T-helper 22 cell (primary cell): Measurements from ENCODE around the gene FGF5.
"Not testable (repeated sequence)": the region's sequence is repeated elsewhere in the genome, so short reads cannot be mapped to it uniquely, and the experiment has no call there.

Source experiments
- DNase-seq: peaks from one replicate; pipeline ENCODE4 v3.0.0-alpha.2; 2020; ENCODE audit warnings: low read depth

The FGF5 gene

GRCh38 chr4:80254114-80254513, 12.3 kb upstream of the FGF5 start:
- DNase-seq = no peak

GRCh38 chr4:80255329-80256095, 11.0 kb upstream of the FGF5 start:
- no peak for DNase-seq

- DNase-seq = no peak
Measured at GRCh38 chr4:80257851-80258250, 8.6 kb upstream of the FGF5 start.

GRCh38 chr4:80259012-80259411, 7.5 kb upstream of the FGF5 start:
- no peak for DNase-seq

GRCh38 chr4:80259817-80260216, 6.6 kb upstream of the FGF5 start:
- DNase-seq = no peak

- DNase-seq = no peak
Measured at GRCh38 chr4:80261989-80262600, 4.4 kb upstream of the FGF5 start.

- DNase-seq = no peak
Measured at GRCh38 chr4:80263541-80264351, 2.7 kb upstream of the FGF5 start.

GRCh38 chr4:80264352-80264647, 2.2 kb upstream of the FGF5 start:
- DNase-seq = no peak

GRCh38 chr4:80264825-80265224, 1.6 kb upstream of the FGF5 start:
- DNase-seq = no peak

- no peak for DNase-seq
Measured at GRCh38 chr4:80265571-80266252, 752 bp upstream of the FGF5 start.

- DNase-seq = no peak
Measured at GRCh38 chr4:80266902-80267380, 477 bp downstream of the FGF5 start.

GRCh38 chr4:80268081-80268823, 1.8 kb downstream of the FGF5 start:
- DNase-seq = no peak

- no peak for DNase-seq
Measured at GRCh38 chr4:80268936-80269335, 2.5 kb downstream of the FGF5 start.

GRCh38 chr4:80270321-80270720, 3.9 kb downstream of the FGF5 start:
- DNase-seq = no peak

GRCh38 chr4:80270868-80271267, 4.4 kb downstream of the FGF5 start:
- DNase-seq = no peak

GRCh38 chr4:80271801-80272200, 5.3 kb downstream of the FGF5 start:
- DNase-seq = no peak

GRCh38 chr4:80276931-80277330, 10.5 kb downstream of the FGF5 start:
- no peak for DNase-seq

GRCh38 chr4:80279751-80280150, 13.3 kb downstream of the FGF5 start:
- no peak for DNase-seq

- no peak for DNase-seq
Measured at GRCh38 chr4:80286451-80286850, 20.0 kb downstream of the FGF5 start.

GRCh38 chr4:80290665-80291064, 24.2 kb downstream of the FGF5 start:
- not testable (repeated sequence) for DNase-seq

GRCh38 chr4:80294206-80294605, 27.7 kb downstream of the FGF5 start:
- no peak for DNase-seq

GRCh38 chr4:80295336-80295735, 28.9 kb downstream of the FGF5 start:
- DNase-seq = no peak
